Stimulated activated CD8-positive, alpha-beta memory T cell treated with anti-CD3 and anti-CD28 coated beads, Interleukin-15, amount 100 ng/mL, for 48 hours (primary cell): ENCODE data around the gene ADGRB2.
A peak's percentile ranks its signal among the peaks of the same experiment; 100 is the strongest.
"Not testable (repeated sequence)": the region's sequence is repeated elsewhere in the genome, so short reads cannot be mapped to it uniquely, and the experiment has no call there.

Experiments
- DNase-seq, 2 donors: peaks; one replicate each; pipeline ENCODE4 v3.0.0-alpha.2; 2020; ENCODE audit warnings: low read depth in 2 of 2

The ADGRB2 gene

GRCh38 chr1:31727195-31727594 lies 36.9 kb downstream of the ADGRB2 start:
- DNase-seq = no peak

DNA sequence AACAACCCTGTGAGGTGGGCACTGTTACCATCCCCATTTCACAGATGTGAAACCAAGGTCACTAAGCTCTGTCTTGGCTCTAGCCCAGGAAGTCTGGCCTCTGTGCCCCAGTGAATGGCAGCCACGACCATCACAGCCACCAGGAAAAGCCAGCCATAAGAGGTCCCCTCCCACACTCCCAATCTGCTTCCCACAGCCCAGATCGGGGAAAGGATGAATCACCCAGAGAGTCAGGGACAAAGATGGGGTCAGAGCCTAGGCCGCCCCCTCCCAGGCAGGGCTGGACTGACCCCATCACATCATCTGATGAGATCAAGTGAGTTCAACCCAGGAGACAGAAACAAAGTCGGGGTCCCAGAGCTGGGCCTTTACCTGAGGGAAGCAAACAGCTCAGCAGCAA lies 37.4 kb downstream of the ADGRB2 start:
- no peak for DNase-seq

DNA sequence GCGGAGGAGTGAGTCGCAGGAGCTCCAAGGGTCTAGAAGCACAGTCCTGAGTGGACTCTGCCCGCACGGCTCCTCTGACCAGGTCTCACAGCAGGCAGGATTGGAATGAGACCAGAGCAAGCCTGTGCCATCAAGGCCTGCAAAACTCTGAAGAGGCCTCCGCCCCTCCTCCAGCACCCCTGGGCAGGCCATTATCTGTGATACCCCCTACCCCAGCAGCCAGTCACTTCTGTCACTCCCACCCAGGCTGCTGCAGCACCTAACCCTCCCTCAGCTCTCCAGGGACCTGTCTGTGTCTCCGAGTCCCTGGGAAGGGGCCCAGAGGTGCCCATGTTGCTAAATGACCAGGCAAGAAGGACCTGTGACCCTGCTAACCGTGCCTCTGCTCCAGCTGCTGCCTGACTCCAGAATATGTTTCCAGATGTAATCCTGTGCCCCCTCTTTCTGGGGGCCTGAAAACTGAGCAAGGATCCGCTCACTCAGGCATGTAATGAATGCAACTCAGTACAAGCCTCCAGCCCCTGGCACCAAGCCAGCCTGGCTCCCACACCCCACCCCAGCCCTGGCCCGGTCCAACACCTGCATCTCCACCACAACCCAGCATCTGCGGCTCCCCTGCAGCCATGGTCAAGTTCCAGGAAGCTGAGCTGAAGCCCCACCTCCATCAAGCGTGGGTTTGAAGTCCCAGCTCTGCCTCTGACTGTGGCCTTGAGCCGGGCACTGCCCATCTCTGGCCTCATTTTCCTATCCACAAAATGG lies 38.2 kb downstream of the ADGRB2 start:
- no peak for DNase-seq

DNA sequence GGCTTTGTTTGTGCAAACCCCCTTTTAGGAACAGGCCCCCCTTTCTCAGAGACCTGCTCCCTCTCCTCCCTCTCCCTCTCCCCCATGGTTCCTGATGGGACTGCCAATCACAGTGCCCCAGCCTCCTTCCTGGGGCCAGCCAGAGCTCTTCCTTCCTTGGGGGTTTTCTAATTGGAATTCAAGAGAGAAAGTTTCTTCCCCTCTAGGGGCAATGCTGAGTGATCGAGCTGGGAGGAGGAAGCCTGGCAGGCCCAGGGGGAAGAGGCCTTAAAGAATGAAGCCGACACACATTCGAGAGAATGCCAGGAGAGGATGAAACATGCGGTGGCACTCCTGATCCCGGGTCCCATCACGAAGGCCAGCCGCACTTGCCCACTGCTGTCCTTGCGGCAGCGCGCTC lies 39.0 kb downstream of the ADGRB2 start:
- DNase-seq = no peak

GRCh38 chr1:31723828-31724359 lies 40.2 kb downstream of the ADGRB2 start:
- no peak for DNase-seq

- no peak for DNase-seq
These were observed 45.7 kb downstream of the ADGRB2 start for GRCh38 chr1:31718327-31718897.

GRCh38 chr1:31717341-31717740 lies 46.8 kb downstream of the ADGRB2 start:
- DNase-seq = no peak

DNA sequence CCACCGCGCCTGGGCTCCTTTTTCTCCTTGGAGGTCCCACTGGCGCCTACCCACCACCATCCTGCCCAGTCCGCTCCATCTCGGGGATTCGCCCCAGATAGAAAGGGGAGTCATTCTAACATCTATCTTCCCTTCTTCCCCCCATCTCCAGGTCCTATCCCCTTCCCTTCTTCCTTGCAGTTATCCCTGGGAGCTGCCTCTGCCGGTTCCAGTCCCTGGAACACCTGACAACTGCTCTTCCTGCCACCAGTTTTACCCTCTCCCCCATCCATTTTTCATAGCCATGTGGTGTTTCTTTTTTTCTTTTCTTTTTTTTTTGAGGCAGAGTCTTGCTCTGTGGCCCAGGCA lies 48.3 kb downstream of the ADGRB2 start:
- no peak for DNase-seq

DNA sequence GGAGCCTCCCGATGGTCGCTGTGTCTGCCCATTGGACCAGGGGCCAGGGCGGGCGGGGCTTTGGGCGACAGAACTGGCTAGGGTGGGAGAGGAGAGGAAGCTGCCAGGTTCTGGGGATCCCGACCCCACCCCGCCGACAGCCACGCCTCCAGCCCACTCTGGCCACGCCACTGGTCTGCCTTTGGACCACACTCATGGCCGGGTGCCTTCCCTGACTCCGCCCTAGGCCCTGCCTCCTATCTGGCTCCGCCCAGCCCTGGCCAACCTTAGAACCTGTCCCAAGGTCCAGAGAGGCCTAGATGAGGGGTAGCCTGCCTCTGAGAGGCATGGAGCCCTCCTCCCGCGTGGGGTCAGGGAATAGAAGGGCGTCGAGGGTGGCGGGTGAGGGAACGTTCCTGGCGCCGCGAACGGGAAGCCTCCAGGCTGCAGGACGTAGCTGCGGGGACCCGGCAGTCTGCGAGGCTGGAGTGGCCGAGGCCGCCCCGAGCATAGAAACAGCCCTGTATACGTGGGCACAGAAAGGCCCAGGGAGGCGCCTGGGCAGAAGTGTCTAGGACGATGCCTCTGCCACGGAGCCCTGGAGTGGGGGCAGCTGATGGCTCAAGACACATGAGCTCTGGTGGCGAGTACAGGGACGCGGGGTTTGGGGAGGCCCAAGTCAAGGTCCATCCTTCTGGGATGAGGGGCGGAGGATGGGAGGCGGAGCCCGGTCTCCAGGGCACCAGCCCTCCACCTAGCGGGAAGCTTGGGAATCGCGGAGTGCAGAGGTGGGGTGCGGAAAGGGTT lies 48.9 kb downstream of the ADGRB2 start:
- peak in 1 of 2 donors; percentile 26 for DNase-seq

DNA sequence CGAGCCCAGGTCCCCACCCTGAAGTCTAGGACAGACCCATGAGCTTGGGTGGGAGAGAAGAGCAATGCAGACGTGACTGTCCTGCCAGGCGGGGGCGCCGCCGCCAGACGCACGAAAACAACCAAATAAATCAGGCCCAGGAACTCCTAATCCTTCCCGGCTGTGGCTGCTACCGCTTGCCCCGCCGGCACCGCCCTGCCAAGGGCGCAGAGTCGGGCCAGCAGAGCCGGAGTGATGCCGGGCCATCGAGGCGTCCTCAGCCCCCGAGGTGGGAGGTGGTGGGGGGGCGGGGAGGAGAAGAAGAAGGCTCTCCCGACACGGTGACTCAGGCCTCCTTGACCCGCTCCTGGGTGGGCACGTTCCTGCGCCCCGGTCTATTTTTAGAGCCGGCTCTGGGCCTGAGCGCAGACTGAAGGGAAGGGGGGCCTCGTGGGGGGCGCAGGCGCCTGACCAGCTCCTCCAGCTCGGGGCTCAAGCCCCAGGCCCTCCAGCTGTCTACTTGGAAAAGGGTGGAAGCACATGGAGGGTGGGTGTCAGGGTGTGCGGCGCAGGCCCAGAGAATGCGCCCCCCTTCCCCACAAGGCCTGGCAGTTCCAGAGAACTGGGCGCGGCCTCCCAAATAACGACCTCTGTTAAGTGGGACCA lies 49.6 kb downstream of the ADGRB2 start:
- DNase-seq = no peak

GRCh38 chr1:31712630-31713029 lies 51.5 kb downstream of the ADGRB2 start:
- DNase-seq = no peak

DNA sequence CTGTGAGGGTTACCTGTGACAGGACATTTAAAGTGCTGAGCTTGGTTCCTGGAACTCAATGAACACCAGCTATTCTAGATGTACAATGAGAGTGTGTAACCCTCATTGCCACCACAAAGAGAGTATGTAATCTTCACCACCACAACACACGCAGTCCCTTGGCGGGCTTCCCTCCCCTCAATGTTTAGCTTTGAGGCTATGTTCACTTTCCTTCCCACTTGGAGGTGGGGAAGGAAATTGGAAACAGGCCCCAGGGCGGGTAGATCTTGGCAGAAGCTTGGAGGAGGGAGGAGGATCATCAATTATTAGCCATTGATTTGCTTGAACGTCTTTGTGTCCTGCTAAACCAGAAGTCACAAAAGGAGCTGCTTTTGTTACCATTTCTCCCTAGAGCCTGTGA lies 52.1 kb downstream of the ADGRB2 start:
- DNase-seq = no peak

- no peak for DNase-seq
These were observed 55.8 kb downstream of the ADGRB2 start for GRCh38 chr1:31708324-31708723.

DNA sequence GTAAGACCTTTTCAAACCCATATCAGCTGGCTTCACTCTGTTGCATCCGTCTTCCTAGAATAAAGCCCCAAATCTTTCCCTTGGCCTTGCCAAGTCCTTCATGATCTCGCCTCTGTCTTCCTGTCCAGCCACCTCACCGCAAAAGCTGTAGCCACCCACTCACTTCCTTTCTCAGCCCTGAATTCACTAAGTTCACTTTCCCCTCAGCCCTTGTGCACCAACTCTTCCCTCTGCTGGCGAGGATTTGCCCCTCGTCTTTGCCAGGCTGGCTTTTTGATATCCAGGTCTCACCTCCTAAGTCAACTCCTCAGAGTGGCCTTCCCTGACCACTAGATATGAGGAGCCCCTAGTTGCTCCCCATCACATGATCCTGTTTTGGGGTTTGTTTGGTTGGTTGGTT lies 56.4 kb downstream of the ADGRB2 start:
- DNase-seq = no peak

DNA sequence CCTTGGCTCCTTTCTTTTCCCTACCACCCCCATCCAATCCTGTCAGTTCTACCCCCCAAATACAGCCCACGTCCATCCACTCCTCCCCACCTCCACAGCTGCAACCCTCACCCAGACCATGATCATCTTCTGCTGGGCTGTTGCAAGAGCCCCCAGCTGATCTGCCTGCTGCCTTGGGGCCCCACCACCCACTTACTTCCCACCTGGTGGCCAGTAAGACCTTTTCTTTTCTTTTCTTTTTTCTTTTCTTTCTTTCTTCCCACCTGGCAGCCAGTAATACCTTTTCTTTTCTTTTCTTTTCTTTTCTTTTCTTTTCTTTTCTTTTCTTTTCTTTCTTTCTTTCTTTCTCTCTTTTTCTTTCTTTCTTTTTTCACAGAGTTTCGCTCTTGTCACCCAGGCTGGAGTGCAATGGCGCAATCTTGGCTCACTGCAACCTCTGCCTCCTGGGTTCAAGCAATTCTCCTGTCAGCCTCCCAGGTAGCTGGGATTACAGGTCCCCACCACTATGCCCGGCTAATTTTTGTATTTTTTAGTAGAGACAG lies 57.0 kb downstream of the ADGRB2 start:
- DNase-seq = not testable (repeated sequence)

- no peak for DNase-seq
These were observed 57.6 kb downstream of the ADGRB2 start for GRCh38 chr1:31706384-31707058.

DNA sequence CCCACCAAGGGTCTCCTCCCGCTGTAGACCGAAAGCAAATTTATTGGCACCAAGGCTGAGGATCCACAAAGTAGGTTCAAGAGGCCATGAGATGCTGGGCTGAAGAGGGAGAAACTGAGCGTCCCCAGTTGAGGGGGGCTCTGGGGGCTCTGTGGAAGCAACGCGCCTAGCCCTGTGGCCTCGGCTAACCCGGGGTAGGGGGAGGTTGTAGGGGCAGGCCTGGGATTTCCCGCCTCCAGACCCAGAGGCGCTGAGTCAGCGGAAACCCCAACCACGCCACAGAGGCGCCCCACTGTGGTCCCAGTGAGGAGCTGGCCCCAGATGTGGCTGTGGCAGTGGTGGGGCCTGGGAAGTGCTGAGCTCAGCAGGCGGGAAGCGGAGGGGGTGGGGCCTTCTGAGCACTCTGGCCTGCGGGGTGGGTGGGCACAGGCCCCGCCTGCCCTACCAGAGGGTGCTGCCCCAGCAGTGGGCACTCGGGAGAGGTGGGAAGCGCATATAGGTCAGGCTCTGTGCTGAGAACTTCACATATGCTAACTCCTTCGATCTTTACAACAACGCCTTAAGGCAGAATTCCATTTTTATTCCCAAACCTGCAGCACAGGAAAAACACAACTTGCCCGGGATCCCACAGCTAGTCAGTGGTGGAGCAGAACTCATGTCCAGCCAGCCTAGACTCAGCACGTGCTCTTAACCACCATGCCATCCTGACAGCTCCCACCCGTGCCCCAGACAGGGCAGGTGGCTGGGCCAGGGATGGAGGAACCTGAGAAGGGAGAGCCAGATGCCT lies 58.9 kb downstream of the ADGRB2 start:
- DNase-seq = peak; percentile 68 to 76

DNA sequence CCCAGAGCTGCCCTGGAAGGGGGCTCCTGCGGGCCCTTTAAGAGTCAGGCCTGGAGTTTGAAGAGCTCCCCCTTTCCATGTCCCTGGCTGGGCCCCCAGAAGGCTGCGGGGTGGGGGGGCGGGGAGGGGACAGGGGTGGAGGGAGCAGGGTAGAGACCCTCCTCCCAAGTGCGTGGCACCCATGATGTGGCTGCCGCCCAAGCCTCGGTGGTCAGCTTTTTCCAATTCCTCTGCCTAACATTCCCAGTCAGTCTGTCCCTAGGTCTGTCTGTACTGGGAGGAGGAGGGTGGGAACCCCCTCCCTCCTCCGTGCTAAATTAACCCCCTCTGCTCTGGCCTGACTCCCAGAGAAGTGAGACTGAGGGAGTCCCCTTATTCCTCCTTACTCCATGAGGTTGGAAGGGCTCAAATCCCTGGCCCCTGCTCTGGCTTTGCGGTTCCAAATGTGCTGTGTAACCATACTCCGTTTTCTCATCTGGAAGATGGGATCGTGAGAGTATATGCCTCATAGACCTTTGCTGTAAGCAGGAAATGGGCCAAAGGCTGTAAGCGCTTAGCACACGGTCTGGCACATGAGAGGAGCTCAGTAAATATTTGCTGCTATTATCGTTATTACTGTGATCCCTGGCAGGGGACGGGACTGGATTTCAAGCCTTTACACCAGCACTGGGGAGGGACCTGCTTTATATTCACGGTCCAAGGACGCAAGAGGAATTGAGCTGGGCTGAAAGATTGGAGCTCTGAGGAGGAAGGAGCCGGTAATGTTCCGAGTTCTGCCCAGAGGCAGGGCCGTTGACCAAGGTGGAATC lies 59.7 kb downstream of the ADGRB2 start:
- no peak for DNase-seq

DNA sequence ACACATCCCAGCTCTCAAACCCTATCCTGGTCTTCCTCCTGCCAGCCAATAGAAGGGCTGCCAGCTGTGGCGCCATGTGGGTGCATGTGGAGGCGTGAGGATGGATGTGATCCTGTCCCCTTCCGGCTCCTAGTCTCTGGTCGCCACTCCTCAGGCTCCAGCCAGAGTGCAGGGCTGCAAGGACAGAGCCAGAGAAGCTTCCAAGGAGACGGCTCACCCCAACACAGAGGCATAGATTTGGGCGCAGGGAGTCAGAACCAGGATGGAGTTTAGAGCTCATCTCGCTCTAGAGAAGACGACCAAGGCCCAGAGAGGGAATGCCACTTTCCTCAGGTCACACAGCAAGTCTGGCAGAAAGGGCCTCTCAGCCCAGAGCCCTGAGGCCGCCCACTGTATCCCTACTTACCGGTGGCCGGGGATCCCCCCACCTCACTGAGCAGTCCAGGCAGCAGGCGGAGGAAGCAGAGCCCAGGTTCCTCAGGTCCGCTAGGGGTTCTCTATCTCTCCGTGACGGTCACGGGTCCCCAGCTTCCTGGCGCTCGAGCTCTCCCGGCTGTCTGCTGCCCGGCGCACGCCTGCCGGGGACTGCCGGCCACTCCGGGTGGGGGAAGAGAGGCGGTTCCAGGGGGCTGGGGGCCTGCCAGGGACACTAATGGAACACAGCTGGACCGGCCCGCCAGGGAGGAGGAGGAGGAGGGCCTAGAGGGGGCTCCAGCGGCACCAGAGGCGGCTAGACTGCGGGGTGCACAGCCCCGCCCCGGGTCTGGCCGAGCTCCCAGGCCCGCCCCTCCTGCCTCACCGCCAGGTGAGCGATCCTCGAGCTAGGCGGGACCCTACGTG lies 60.5 kb downstream of the ADGRB2 start, which contains the start of gene COL16A1:
Gene COL16A1 (minus strand): TSS at position 587 of the 840 bp plus-strand sequence. CDS start 1,824 bp downstream, outside the sequence.
- DNase-seq = no peak
